ENCODE measurements around the gene TRPM4. TPM values are rescaled to one million over a fixed set of nuclear protein-coding genes. Genes with fewer than 3 reads are reported as not detected.

The TRPM4 gene
- total RNA-seq, 2 donors from 2014 or later: 15.8 to 28.0 TPM

DNA sequence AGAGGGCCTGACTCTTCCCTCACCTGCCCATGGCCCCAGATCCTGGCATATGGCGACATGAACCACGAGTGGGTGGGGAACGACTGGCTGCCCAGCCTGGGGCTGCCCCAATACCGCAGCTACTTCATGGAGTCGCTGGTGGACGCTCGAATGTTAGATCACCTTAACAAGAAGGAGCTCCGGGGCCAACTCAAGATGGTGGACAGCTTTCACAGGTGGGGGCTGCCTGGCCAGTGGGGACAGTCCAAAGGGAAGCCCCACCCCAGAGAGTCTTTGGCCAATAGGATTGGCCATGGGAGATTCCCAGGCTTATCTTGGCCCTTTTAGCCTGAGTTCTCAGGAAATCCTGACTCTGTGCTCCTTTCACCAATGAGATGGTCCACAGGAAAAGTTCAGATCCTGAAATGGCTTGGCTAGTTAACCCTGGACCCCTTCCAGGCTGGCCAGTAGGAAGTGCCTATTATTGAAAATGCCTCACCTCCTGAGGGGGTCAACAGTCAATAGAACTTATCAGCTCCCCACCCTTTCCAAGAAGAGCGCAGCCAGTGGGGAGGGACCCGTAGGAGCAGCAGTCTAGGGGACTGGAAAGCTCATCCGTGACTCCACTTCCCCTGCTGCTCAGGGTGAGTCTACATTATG is 9.4 kb upstream of the TRPM4 start:
- H3K4me3 ChIP-seq: no peak overlapping the region
- intact Hi-C loops (cut with DNase I): loop anchor here (5.0 to 10.0 kb wide), 2 partner anchors 36 to 53 kb away; partner anchors contain the start of gene LIN7B
- peak in 1 of 4 donors; percentile 14 for DNase-seq
- no peaks in the 10 kb centered on the region for H3K36me3 ChIP-seq (replicated peaks in 1 of 2; ENCODE audit: insufficient read depth in 1 of 2, low read depth in 2 of 2)
- no peak for ATAC-seq
- no peaks in the 10 kb centered on the region for H3K9me3 ChIP-seq
- TF ChIP-seq POLR2A (IDR thresholded peaks at IDR 0.05): no peak
- TF ChIP-seq, protein P1, sequence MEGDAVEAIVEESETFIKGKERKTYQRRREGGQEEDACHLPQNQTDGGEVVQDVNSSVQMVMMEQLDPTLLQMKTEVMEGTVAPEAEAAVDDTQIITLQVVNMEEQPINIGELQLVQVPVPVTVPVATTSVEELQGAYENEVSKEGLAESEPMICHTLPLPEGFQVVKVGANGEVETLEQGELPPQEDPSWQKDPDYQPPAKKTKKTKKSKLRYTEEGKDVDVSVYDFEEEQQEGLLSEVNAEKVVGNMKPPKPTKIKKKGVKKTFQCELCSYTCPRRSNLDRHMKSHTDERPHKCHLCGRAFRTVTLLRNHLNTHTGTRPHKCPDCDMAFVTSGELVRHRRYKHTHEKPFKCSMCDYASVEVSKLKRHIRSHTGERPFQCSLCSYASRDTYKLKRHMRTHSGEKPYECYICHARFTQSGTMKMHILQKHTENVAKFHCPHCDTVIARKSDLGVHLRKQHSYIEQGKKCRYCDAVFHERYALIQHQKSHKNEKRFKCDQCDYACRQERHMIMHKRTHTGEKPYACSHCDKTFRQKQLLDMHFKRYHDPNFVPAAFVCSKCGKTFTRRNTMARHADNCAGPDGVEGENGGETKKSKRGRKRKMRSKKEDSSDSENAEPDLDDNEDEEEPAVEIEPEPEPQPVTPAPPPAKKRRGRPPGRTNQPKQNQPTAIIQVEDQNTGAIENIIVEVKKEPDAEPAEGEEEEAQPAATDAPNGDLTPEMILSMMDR (IDR thresholded peaks at IDR 0.05): no peak
- 78 to 79% methylated on average over 11 of the region's 11 CpGs for WGBS, 2 donors
- peak overlapping the region in 3 of 4 donors; percentile 81 to 85 (median 84) for H3K27ac ChIP-seq
- H3K27me3 ChIP-seq: no peaks in the 10 kb centered on the region
- H3K4me1 ChIP-seq: peaks cover 46% of the 10 kb centered on the region

DNA sequence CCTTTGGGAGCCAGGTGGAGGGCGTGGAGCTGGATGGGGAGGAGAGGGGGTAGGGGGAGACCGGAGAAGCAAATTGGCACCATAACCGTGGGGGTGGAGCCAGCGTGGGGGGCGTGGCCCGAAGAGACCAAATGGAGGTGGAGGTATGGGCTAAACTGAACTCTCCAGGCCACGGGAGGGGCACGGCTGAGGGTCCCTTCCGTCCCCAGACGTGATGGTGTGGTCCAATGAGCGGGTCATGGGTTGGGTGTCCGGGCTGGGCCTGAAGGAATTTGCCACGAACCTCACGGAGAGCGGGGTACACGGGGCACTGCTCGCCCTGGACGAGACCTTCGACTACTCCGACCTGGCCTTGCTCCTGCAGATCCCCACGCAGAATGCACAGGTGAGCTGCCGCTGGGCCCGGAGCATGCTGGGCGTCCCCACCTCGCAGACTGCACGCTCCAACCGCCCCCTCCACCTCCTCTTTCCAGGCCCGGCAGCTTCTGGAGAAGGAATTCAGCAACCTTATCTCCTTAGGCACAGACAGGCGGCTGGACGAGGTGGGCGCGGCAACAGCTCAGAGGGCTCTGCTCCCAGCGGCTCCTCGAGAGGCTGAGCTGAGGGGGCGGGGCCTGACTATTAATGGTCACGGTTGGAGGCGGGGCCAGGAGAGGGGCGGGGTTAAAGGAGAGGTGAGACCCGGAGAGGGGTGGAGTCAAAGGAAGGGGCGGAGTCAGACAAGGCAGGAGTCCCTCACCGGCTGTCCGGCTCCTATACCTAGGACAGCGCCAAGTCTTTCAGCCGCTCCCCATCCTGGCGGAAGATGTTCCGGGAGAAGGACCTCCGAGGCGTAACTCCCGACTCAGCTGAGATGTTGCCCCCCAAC is 8.6 kb upstream of the TRPM4 start:
- H3K4me1 ChIP-seq: peaks cover 44% of the 10 kb centered on the region
- intact Hi-C loops (cut with DNase I): loop anchor here (5.0 to 10.0 kb wide), 2 partner anchors 37 to 54 kb away; partner anchors contain the start of gene LIN7B
- WGBS, 2 donors: 3 to 4% methylated on average over 34 to 49 of the region's 49 CpGs
- peak overlapping the region; percentile 23 to 72 for H3K4me3 ChIP-seq
- H3K27ac ChIP-seq: peak overlapping the region; percentile 78 to 85 (median 82)
- peak; percentile 99 to 100 (median 100) for DNase-seq
- peak; percentile 78 for ATAC-seq
- H3K27me3 ChIP-seq: no peaks in the 10 kb centered on the region
- H3K9me3 ChIP-seq: no peaks in the 10 kb centered on the region
- TF ChIP-seq POLR2A (IDR thresholded peaks at IDR 0.05): peak; percentile 12 to 34 (median 19)
- TF ChIP-seq, protein P1 (IDR thresholded peaks at IDR 0.05): no peak
- H3K36me3 ChIP-seq (replicated peaks in 1 of 2; ENCODE audit: insufficient read depth in 1 of 2, low read depth in 2 of 2): no peaks in the 10 kb centered on the region

DNA sequence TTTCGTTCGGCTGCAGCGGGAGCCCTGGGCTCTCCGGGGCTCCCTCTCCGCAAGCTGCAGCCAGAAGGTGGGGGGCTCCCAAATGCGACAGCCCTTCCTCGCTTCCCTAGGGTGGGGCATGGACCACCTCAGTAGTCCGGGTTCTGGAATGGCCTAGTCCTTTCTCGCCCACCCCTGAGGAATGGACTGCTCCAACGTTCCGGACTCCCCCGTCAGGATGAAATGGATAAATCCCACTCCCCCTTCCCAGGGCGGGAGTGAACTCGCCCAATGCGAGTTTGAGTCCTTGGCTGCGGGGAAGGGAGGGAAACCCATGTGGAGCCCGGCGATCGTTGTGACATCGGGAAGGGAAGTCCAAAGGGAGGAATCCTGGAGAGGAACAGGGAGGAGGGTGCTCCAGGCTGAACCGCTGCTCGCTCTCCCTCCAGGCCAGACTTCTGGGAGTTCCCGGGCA is 7.9 kb upstream of the TRPM4 start:
- H3K4me3 ChIP-seq: peak overlapping the region; percentile 23 to 72
- 0% methylated on average over 13 to 23 of the region's 23 CpGs for WGBS, 2 donors
- intact Hi-C loops (cut with DNase I): loop anchor here (5.0 to 10.0 kb wide), 2 partner anchors 37 to 55 kb away; partner anchors contain the start of gene LIN7B
- DNase-seq (peak; percentile 73 to 80 (median 76)), ATAC-seq (peak; percentile 43)
- peak overlapping the region; percentile 78 to 85 (median 82) for H3K27ac ChIP-seq
- no peaks in the 10 kb centered on the region for H3K36me3 ChIP-seq (replicated peaks in 1 of 2; ENCODE audit: insufficient read depth in 1 of 2, low read depth in 2 of 2)
- no peaks in the 10 kb centered on the region for H3K27me3 ChIP-seq
- TF ChIP-seq POLR2A (IDR thresholded peaks at IDR 0.05): no peak
- TF ChIP-seq, protein P1 (IDR thresholded peaks at IDR 0.05): no peak
- H3K4me1 ChIP-seq: peaks cover 44% of the 10 kb centered on the region
- no peaks in the 10 kb centered on the region for H3K9me3 ChIP-seq

DNA sequence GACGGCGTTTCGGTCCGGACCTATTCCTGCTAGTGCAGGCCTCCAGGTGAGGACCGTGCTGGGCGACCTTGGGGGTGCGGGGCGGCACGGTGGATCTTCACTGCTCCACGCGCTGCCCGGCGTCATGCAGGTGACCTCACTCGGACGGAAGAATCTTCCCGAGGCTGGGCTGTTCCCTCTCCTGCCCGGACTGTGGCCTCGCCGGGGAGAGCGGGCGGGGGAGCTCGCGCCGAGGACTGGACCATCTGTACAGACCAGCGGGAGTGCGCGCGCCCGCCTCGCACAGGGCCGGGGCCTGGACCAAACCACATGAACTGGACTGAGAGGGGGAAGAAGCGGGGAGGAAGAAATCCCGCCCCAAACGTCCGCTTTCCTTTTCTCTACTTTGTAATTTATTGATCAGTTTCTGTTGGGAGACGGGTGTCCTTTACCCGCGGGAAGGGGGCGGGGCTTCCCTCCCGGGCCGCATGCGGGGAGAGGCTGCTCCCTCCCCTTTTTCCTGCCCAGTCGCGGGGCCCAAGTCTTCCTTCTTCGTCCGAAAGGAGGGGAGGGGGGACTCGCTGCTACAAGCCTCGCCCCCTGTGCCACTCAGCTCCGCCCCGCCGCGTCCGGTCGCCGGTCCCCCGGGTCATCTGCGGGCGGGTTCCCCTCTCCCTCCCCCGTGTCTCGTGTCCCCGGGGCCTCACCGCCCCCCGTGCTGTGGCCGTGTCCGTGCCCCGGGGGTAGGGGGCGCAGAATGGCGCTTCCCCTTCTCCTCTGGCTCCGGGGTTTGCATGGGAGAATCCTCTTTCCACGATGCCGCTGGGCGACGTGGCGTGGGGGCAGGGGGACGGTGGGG is 7.3 kb upstream of the TRPM4 start:
- TF ChIP-seq, protein P1 (IDR thresholded peaks at IDR 0.05): peak in 1 of 7 experiments; percentile 6
- peak; percentile 54 to 77 (median 75) for TF ChIP-seq POLR2A (IDR thresholded peaks at IDR 0.05)
- DNase-seq: peak; percentile 87 to 91 (median 89)
- H3K27me3 ChIP-seq: no peaks in the 10 kb centered on the region
- H3K27ac ChIP-seq: peak overlapping the region; percentile 78 to 85 (median 82)
- 0% methylated on average over 7 to 62 of the region's 75 CpGs for WGBS, 2 donors
- intact Hi-C loops (cut with DNase I): no loop called here
- no peaks in the 10 kb centered on the region for H3K9me3 ChIP-seq
- ATAC-seq: peak; percentile 74
- H3K4me3 ChIP-seq: peak overlapping the region; percentile 23 to 26
- H3K4me1 ChIP-seq: peaks cover 42% of the 10 kb centered on the region
- H3K36me3 ChIP-seq (replicated peaks in 1 of 2; ENCODE audit: insufficient read depth in 1 of 2, low read depth in 2 of 2): no peaks in the 10 kb centered on the region

All from body of pancreas (tissue), 4 donors.